Endothelial cell of umbilical vein (primary cell): ENCODE data around the gene EDC3. TPM values are rescaled to one million over a fixed set of nuclear protein-coding genes. Genes with fewer than 3 reads are reported as not detected.

Experiments used
- BruUV-seq: library from RNA; stranded (reverse); fragments of 400-500 nt; replicated peaks from 2 replicates; lab custom pipeline; 2021; lab: Mats Ljungman, UMichigan
- CTCF ChIA-PET: fragments of 300-600, 350-600 bp; sonication (Branson Sonifier 250); formaldehyde crosslinking; loops from one replicate; lab custom pipeline; 2021; ENCODE audit warnings: antibody characterized with exemption, inconsistent platforms; lab: Charles Lee
- POLR2A ChIA-PET: fragments of 300-600, 350-600 bp; sonication (Branson Sonifier 250); formaldehyde crosslinking; loops from one replicate; lab custom pipeline; 2021; ENCODE audit warnings: antibody characterized with exemption, inconsistent platforms; lab: Charles Lee
- DNase-seq: peaks from one replicate; pipeline ENCODE4 v3.0.0-alpha.2; 2011; ENCODE audit warnings: low read depth, low spot score
- FAIRE-seq: peaks from 2 replicates; lab custom pipeline; 2011; peaks lifted over from hg19 to GRCh38; lab: Jason Lieb, UNC
- H2AFZ ChIP-seq: 2 replicates; pipeline ENCODE4 v1.6.0; 2012; ENCODE audit warnings: low read depth, low read length, control low read depth, inconsistent platforms
- H3K27ac ChIP-seq: 2 replicates; pipeline ENCODE4 v1.5.1; 2011; ENCODE audit warnings: low read depth, mild to moderate bottlenecking, control low read depth, low read length, moderate library complexity; ENCODE audit not compliant: insufficient read depth
- H3K27me3 ChIP-seq, 2 experiments: 2 replicates each; pipeline versions ENCODE4 v1.6.0 to v1.6.1; 2011; ENCODE audit warnings: low read length in 2 of 2, mixed read lengths in 1 of 2; ENCODE audit not compliant: control insufficient read depth in 2 of 2, insufficient read depth in 2 of 2
- H3K36me3 ChIP-seq, 2 experiments: 2 replicates in 1 of 2; 3 replicates in 1 of 2; pipeline ENCODE4 v1.5.1; 2011; ENCODE audit warnings: low read length in 2 of 2, mild to moderate bottlenecking in 1 of 2, moderate library complexity in 1 of 2; ENCODE audit not compliant: control insufficient read depth in 2 of 2, insufficient read depth in 2 of 2; ENCODE audit errors: extremely low read depth in 1 of 2
- H3K4me1 ChIP-seq: 3 replicates; pipeline ENCODE4 v1.5.1; 2011; ENCODE audit warnings: mild to moderate bottlenecking, low read length; ENCODE audit not compliant: control insufficient read depth, insufficient read depth; ENCODE audit errors: extremely low read depth
- H3K4me2 ChIP-seq: 2 replicates; pipeline ENCODE4 v1.6.1; 2011; ENCODE audit warnings: low read length, control low read depth, mixed read lengths; ENCODE audit not compliant: insufficient read depth
- H3K4me3 ChIP-seq, 3 experiments: fragments of 200-600 bp in 1 of 3; sonication (generic), shearing (Covaris generic) in 1 of 3; replicated peaks in 1 of 3; 2 replicates each; pipeline ENCODE4 v1.5.1; 2011 to 2016; ENCODE audit warnings: control low read depth in 3 of 3, low read length in 3 of 3, mild to moderate bottlenecking in 2 of 3, inconsistent platforms in 1 of 3, low read depth in 1 of 3, moderate library complexity in 1 of 3; ENCODE audit not compliant: insufficient read depth in 1 of 3
- H3K79me2 ChIP-seq: 2 replicates; pipeline ENCODE4 v1.6.0; 2012; ENCODE audit warnings: low read length, inconsistent platforms; ENCODE audit not compliant: control insufficient read depth, insufficient read depth
- H3K9ac ChIP-seq: replicated peaks from 2 replicates; pipeline ENCODE3; 2011; ENCODE audit warnings: low read length, control low read depth; ENCODE audit not compliant: insufficient read depth; ENCODE audit errors: extremely low read depth
- H3K9me1 ChIP-seq: replicated peaks from 3 replicates; pipeline ENCODE4 v1.6.0; 2011; ENCODE audit warnings: mild to moderate bottlenecking, low read length; ENCODE audit not compliant: control insufficient read depth, insufficient read depth; ENCODE audit errors: extremely low read depth
- H3K9me3 ChIP-seq: replicated peaks from 2 replicates; pipeline ENCODE4 v1.5.1; 2012; ENCODE audit warnings: low read length, inconsistent platforms; ENCODE audit not compliant: control insufficient read depth, insufficient read depth
- H4K20me1 ChIP-seq: replicated peaks from 2 replicates; pipeline ENCODE3; 2011; ENCODE audit warnings: mild to moderate bottlenecking, low read length; ENCODE audit not compliant: control insufficient read depth, insufficient read depth; ENCODE audit errors: extremely low read depth
- CTCF ChIP-seq, 2 donors: IDR thresholded peaks; 1 replicate in 1 of 2; 2 replicates in 1 of 2; pipeline ENCODE4 v1.5.1; 2011; ENCODE audit warnings: low read length in 2 of 2, mild to moderate bottlenecking in 2 of 2, moderate library complexity in 2 of 2, control low read depth in 1 of 2, inconsistent platforms in 1 of 2, low read depth in 1 of 2; ENCODE audit not compliant: insufficient read depth in 1 of 2; ENCODE audit errors: extremely low read depth in 1 of 2
- FOS ChIP-seq: IDR thresholded peaks from 2 replicates; pipeline ENCODE4 v1.6.1; 2011; ENCODE audit warnings: mild to moderate bottlenecking, low read length, moderate library complexity, borderline replicate concordance; ENCODE audit not compliant: insufficient read depth
- dilution Hi-C: fragments of 300-500 bp; cut with MboI; formaldehyde crosslinking; loops from one replicate; pipeline ENCODE4 v1.15.0; 2019; ENCODE audit warnings: low sequenced_read_pairs; ENCODE audit not compliant: extremely low pct_ligation_motif_present
- intact Hi-C: fragments of 100-400 bp; cut with micrococcal nuclease; formaldehyde crosslinking; loops from one replicate; pipeline ENCODE4 v1.10.0; 2022
- polyA plus RNA-seq, 4 experiments: library from polyadenylated mRNA; depleted of rRNA in 3 of 4; stranded (reverse) in 3 of 4; unstranded in 1 of 4; fragments of >200 nt; gene quantifications; 2 replicates each; pipeline versions ENCODE4 v1.2.1 to v1.2.3, GENCODE V29; 2011 to 2012; ENCODE audit warnings: missing spikeins in 1 of 4
- total RNA-seq: library from RNA; stranded (reverse); gene quantifications from 2 replicates; pipeline ENCODE4 v1.2.3, GENCODE V29; 2021

Gene EDC3
- total and polyA plus RNA-seq, 2 donors (not counting 3 experiments of a cell fraction or from before 2014, with no cell fraction given) = 55.9 to 56.5 TPM

DNA sequence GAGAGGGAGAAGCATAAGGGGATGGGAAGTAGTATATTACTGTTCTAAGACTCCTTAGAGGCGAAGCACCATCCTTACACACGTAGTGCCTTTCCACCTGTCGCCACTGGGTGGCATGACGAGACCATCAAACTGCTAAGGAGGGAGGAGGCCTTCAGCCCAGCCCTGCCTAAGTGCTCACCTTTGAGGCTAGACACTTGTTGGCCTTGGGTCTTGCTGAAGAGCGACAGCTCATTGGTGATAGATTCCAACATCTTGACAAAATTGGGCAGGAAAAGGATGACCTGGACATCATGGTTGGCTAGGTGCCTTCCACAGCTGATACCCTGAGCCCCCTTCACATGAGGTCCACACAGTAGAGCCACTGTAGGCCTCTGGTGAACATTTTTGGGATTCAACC, 60.6 kb downstream of the EDC3 start:
- dilution Hi-C loops = loop anchor here (25.0 kb wide), 1 partner anchor 127 kb away; no protein-coding TSS in a partner anchor
- peak; percentile 97 for FAIRE-seq
- BruUV-seq = no TSS peak

More for the DNA sequence above, 60.6 kb downstream of the EDC3 start:
- ChIA-PET POLR2A (no interaction called here), CTCF (interaction anchor here (0.7 to 18.1 kb wide), 25 partner anchors 10 to 322 kb away, joined by 3 to 696 read pairs (median 5); no protein-coding TSS in a partner anchor)
- Histone ChIP-seq H3K4me2 (no peak overlapping the region), H3K9me3 (no peaks in the 10 kb centered on the region), H3K36me3 (peaks cover 8 to 38% of the 10 kb centered on the region in 2 experiments), H3K9ac (no peak overlapping the region), H3K27ac (no peak overlapping the region), H3K79me2 (no peaks in the 10 kb centered on the region), H3K9me1 (no peaks in the 10 kb centered on the region), H3K27me3 (no peaks in the 10 kb centered on the region), H3K4me3 (no peak overlapping the region), H2AFZ (no peak overlapping the region), H4K20me1 (no peaks in the 10 kb centered on the region), H3K4me1 (no peaks in the 10 kb centered on the region)
- peak; percentile 76 for DNase-seq
- no peak for TF ChIP-seq FOS
- TF ChIP-seq CTCF (IDR thresholded peaks at IDR 0.05; ENCODE audit: extremely low read depth in 1 of 2, insufficient read depth in 1 of 2, low read depth in 1 of 2, low read length in 2 of 2) = peak; percentile 82 to 89
- intact Hi-C loops = loop anchor here (1.0 kb wide), 3 partner anchors 16 to 315 kb away; no protein-coding TSS in a partner anchor
